A204.1 (cell line): ENCODE measurements around the gene PLA2G2A.
"Not testable (repeated sequence)": the region's sequence is repeated elsewhere in the genome, so short reads cannot be mapped to it uniquely, and the experiment has no call there.

Experiments used
- FAIRE-seq: peaks from 2 replicates; lab custom pipeline; 2012; peaks lifted over from hg19 to GRCh38; lab: Jason Lieb, UNC

PLA2G2A gene, protein sequence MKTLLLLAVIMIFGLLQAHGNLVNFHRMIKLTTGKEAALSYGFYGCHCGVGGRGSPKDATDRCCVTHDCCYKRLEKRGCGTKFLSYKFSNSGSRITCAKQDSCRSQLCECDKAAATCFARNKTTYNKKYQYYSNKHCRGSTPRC

DNA sequence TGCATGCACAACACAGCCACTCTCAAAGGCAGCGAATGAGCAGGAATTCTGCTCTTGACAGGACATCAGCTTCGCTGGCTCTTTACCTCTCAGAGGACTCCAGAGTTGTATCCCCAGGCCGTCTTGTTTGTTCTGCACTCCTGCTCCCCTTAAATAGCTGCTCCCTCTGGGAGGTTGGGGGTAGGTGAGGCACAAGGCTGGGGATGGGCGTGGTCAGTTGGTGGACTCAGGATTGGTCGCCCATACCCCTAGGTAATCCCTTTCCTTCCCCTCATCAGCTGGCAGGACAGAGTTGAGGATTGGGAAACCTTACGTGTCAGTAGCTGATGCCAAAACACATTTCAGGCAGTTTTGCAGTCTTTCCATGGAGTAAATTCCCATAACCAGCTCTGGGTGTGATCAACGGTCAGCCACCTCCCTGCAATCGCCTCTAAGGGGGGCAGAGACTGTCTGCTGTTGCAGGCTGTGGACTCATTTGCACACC is at the start of gene PLA2G2A:
TSS of gene PLA2G2A (minus strand) at position 125 of the 484 bp plus-strand sequence. CDS start 845 bp downstream, outside the sequence.
- no peak for FAIRE-seq

DNA sequence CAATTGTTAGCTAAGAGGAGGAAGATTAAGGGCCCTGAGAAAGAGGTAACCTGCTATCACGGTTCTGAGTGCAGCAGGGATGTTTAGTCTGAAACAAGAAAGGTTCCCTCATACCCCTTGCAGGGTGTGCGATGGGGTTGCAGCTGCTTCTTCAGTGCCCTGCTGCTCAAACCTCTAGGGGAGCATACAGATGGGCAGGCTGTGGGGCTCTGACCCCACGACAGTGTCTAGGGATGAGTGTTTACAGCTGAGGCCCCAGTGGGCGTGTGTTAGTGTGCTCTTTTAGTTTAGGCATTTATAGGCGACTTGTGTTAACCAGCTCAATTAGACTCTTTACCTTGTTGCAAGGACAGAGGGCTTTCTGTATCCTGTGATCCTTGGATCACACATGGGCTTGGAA is 49.3 kb upstream of the PLA2G2A start:
- FAIRE-seq: no peak

DNA sequence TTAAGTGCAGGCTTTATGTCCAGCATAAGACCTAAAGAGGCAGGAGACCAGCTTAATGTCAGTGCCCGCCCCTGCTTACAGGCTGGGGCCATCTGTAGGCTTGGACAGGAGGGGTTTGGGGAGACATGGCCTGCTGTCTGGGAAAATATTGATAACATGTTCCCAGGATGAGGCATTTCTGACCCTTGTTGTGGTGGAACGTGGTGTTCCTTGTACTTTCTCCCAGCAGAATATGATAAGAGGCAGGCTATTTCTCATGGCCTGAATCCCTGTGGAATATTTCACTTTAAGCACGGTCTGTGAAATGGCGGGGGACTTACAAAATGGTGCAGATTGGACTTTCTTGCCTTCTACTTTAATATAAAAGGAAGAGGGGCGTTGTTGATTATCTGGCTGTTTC is 48.7 kb upstream of the PLA2G2A start:
- FAIRE-seq: no peak

DNA sequence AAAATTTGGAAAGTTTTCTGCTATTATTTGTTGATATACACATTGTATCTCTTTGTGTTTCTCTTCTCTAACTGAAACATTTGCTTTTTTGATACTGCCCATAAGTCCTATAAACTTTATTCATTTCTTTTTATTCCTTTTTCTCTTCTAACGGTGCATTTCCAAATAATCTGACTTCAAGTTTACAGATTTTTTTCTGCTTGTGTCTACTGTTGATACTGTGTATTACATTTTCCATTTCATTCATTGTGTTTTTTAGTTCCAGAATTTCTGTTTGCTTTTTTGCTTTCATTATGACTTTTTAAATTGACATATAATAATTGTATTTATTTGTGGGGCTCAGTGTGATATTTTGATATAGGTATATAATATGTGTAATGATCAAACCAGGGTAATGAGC is 38.3 kb upstream of the PLA2G2A start:
- no peak for FAIRE-seq

DNA sequence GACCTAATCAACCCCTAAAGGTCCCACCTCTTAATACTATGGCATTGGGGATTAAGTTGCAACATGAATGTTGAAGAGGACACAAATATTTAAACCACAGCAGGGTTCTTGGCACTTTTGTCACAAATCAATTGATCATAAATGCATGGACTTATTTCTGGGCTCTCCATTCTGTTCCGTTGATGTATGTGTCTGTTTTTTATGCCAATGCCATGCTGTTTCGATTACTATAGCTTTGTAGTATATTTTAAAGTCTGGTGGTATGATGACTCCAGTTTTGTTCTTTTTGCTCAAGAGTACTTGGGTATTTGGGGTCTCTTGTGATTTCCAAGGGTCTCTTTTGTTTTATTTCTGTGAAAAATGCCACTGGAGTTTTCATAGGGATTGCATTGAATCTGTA is 34.7 kb upstream of the PLA2G2A start:
- FAIRE-seq: no peak

DNA sequence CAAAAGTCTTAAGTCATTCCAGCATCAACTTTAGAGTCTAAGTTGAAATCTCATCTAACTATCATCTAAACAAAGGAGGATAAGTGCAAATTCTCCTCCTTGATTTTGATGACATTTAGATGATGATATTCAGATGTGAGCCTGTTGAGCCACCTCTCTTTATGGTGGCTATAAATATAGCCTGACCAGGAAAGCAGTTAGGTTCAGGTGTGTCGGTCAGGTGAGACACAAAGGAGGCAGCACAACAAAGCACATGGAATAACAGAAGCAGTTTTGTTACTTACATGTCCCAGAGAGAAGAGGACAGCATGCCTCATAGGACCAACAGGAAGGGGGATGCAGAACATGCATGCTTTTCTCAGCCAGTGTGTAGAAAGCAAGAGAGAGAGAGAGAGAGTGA is 30.6 kb upstream of the PLA2G2A start:
- no peak for FAIRE-seq

DNA sequence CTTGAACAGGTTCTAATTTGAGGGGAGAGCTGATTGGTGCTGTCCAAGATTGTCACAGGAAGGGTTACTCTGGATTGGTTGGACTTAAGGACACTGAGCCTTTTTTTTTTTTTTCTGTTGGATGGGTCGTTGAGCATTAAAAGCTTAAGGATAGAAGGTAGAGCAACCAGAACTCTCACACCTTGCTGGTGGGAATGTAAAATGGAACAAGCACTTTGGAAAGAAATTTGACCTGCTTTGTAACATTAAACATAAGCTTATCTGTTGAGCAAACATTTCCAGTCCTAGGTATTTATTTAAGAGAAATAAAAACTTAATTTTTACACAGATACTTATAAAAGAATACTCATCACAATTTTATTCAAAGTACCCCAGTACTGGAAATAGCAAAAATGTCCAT is 29.8 kb upstream of the PLA2G2A start:
- no peak for FAIRE-seq

DNA sequence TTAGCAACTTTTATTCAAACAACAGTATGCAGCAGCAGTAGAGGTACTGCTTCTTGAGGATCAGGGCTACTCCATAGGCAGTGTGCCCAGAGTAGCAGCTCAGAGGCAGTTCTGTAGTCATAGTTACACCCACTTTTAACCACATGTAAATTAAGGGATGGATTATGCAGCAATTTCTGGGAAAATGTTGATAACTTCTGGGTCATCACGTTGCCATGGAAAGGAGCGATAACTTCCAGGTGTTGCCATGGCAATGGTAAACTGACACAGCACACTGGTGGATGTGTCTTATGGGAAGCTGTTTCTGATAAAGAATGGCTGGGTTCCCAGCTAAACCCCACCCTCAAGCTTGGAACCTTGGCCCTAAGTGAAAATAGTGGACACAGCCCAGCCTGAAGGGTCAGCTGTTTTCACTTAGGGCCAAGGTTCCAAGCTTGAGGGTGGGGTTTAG is 29.0 kb upstream of the PLA2G2A start:
- FAIRE-seq: no peak

DNA sequence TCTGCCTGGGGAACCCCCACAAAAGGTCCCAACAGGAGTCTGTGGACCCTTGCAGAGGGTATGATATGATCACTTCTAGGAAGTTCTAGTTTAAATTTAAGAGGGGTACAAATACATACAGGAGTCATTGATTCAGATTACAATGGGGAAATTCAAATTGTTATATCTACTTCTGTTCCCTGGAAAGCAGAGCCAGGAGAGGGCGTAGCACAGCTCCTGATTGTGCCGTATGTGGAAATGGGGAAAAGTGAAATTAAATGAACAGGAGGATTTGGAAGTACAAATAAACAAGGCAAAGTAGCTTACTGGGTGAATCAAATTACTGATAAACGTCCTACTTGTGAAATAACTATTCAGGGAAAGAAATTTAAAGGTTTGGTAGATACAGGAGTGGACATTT is 19.4 kb upstream of the PLA2G2A start:
- not testable (repeated sequence) for FAIRE-seq

DNA sequence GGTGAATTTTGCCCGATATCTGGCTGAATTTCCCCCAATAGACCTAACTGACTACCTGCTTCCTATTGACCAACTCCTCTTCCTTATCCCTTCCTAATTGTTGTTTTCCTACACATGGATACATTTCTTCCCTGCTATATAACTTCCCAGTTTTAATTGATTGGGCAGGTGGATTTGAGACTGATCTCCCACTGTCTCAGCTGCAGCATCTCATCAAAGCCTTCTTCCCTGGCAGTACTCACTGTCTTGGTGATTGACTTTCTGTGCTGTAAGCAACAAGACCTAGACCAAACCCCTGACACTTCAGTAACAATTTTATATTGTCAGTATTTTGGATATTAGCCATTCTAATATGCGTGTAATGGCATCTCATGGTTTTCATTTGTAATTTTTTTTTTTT is 11.3 kb upstream of the PLA2G2A start:
- no peak for FAIRE-seq

DNA sequence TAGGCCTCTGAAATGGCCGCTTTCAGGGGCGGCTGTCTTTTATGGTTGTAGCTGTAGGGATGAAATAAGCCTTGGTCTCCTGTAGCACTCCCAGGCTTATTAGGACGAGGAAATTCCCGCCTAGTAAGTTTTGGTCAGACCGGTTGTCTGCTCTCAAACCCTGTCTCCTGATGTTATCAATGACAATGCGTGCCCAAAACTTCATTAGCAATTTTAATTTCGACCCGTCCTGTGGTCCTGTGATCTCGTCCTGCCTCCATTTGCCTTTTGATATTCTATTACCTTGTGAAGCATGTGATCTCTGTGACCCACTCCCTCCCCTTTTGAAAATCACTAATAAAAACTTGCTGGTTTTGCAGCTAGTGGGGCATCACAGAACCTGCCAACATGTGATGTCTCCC is 10.8 kb upstream of the PLA2G2A start:
- not testable (repeated sequence) for FAIRE-seq

DNA sequence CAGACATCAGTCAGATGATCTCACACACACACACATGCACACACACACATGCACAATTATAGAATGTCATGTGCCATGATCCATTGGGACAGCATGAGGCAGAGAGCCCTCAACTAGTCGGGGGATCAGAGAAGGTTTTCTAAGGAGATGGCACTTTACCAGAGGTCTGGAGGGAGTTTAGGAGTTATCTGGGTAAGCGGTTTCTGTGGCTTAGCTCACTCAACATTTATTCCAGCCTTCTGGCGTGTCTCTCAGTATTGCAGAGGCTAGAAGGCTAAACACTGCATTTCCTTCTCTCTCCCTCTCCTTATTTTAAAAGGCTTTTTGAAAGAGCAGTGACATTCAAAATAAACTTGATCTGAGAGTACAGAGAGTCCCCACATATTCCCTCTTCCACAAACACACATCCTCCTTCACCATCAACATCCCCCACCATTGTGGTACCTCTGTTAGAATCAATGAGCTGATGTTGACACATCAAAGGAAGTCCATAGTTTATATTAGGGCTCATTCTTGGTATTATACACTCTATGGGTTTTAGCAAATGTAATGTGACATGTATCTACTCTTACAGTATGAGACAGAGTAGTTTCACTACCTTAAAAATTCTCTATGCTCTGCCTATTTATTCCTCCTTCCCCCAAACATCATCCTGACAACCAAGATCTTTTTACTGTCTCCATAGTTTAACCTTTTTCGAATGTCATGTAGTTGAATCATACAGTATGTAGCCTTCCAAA is 9.0 kb upstream of the PLA2G2A start:
- FAIRE-seq: no peak

DNA sequence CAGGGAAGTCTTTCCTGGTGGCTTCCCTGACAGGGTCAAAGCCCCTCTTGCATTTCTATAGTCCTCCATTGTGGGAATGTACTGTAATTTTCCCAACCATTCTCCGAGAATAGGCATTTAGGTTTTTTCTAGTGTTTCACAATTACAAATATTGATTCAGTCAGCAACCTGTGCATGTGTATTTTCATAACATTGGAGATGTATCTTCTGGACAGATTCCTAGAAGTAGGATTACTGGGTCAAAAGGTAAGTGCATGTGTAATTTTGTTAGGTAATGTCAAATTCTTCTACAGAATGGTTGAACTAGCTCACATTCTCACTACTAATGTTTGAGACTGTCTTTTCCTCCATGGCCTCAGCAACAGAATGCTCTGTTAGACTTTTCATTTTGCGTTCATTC is 8.3 kb upstream of the PLA2G2A start:
- FAIRE-seq: no peak

DNA sequence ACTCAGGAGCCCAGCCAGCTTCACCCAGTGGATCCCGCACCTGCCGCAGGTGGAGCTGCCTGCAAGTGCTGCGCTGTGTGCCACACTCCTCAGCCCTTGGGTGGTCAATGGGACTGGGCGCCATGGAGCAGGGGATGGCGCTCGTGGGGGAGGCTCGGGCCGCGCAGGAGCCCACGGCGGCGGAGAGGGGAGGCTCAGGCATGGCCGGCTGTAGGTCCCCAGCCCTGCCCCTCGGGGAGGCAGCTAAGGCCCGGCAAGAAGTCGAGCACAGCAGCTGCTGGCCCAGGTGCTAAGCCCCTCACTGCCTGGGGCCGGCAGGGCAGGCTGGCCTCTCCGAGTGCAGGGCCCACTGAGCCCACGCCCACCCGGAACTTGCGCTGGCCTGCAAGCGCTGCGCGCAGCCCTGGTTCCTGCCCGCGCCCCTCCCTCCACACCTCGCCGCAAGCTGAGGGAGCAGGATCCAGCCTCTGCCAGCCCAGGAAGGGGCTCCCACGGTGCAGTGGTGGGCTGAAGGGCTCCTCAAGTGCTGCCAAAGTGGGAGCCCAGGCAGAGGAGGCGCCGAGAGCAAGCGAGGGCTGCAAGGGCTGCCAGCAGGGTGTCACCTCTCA is 5.1 kb upstream of the PLA2G2A start:
- FAIRE-seq: not testable (repeated sequence)

DNA sequence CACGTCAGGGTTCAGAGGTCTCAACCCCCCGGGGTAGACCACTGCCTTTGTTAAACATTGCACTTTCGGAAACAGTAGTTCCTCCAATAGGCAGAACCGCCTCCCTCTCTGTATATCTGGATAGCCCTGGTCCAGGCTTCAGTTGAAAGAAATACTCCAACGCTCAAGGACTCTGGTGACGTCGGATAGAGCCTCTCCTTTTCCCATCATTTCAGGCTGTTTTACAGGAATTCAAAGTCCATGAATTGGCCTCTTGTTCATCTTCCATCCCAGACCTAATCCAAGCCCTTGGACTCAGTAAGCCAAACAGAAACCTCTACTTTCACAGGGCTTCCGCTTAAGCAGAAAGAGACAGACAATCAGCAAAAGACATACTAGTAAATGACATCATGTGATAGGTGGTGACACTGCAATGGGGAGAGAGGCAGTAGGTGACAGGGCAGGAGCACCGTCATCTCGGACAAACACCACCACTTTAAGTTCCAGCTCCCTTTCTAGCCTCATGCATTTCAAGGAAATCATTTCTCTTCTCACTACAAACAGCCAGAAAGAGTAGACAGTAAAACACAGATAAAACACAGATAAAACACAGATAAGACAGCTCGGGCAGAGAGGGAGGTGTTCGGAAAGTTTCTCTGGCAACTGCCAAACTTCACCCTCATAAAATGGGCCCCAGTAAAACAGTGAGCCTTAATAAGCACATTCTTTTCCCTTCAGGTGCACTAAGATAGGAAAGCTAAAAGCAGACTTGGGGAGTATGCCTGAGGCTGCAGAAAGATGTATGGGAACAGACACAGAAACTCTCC is 2.3 kb upstream of the PLA2G2A start:
- no peak for FAIRE-seq

DNA sequence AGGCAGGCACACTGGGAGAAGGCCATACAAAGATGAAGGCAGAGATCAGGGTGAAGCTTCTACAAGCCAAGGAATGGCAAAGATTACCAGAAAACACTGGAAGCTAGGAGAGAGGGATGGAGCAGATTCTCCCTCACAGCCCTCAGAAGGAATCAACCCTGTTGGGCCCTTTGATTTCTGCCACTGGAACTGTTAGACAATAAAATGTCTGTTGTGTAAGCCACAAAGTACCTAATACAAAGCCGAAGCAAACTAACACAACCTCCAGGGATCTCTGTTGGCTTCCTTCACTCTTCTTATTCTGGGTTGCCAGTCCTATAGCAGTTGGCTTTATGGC is 1.7 kb upstream of the PLA2G2A start:
- no peak for FAIRE-seq

DNA sequence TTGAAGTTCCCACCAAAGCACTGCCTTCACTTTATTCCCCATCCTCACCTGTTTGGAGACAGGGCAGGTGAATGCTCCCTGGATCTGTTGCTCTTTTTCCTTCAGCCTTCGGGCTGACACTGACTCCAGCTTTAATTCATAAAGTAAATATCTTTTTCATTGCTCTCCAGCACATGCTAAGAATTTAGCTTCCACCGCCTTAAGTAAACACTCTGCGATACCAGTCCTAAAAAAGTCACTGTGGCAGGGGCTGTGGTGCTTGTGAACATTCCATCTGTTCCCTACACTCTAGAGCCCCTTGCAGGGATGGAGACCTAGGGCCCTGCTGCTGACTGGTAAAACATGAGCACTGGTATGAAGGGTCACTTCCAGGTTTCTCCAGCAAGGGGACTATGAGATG is 896 bp upstream of the PLA2G2A start:
- FAIRE-seq: no peak

DNA sequence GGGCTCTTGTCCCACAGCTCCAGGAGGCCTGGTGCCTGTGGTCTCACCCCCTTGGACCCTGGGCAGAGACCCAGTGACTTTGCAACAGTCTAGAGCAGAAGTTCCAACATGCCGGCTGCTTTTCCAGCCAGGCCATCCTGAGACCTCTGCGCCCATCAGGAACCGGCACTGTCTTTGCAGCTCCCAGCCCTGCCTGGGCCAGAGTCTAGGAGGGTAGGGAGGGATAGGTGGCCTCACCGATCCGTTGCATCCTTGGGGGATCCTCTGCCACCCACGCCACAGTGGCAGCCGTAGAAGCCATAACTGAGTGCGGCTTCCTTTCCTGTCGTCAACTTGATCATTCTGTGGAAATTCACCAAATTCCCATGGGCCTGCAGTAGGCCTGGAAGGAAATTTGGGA is 1.3 kb downstream of the PLA2G2A start:
- FAIRE-seq: no peak

DNA sequence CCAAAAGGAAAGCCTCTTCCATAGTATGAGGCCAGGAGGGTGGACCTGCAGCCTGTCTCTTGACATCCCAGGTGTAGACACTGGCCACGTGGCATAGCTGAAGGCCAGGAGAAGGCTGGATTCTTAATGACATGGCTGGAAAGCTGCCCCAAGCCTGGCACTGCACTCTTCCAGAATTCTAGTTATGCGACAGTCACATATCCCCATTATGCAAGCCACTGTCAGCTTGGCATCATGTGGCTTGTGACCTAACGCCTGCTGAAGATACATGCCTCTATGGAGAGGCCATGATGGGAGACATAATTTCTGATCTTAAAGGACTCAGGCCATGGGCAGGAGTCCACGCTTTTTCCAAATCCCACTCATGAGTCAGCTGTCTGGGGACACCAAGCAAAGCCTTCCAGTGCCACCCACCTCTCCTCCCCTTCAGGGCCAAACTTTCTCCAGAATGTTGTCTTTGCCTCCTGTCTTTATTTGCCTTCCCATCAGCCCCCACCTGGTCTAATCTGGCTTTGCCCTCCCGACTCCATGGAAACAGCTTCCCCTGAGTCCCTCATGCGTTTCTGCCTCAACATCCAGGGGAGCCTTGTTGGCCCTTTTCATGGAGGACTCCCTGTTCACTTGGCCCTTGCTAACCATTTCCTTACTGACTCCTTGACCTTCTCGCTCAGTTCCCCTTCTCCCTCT is 3.0 kb downstream of the PLA2G2A start:
- FAIRE-seq: no peak

DNA sequence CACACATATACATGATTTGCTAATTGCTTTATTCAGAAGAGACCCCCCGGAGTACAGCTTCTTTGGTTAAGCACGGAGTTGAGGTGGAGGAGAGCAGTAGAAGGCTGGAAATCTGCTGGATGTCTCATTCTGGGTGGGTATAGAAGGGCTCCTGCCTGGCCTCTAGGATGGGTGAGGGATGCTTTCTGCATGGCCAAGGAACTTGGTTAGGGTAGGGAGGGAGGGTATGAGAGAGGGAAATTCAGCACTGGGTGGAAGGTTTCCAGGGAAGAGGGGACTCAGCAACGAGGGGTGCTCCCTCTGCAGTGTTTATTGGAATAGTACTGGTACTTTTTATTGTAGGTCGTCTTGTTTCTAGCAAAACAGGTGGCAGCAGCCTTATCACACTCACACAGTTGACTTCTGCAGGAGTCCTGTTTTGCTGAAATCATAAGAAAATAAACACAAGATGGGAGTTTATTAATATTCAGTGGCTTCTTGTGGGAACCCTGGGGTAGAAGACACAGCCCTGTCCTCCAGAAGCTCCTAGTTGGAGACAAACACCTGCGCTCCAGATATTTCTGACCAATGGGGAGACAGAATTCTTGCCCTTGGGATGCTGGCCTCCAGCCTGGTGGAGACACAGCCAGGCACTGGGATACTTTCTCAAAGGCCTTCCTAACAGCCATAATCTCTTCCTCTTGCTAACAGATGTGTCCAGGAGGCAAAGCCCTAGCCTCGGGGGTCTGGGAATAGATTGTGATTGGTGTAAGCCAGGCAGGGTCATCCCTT is 3.8 kb downstream of the PLA2G2A start:
- no peak for FAIRE-seq

DNA sequence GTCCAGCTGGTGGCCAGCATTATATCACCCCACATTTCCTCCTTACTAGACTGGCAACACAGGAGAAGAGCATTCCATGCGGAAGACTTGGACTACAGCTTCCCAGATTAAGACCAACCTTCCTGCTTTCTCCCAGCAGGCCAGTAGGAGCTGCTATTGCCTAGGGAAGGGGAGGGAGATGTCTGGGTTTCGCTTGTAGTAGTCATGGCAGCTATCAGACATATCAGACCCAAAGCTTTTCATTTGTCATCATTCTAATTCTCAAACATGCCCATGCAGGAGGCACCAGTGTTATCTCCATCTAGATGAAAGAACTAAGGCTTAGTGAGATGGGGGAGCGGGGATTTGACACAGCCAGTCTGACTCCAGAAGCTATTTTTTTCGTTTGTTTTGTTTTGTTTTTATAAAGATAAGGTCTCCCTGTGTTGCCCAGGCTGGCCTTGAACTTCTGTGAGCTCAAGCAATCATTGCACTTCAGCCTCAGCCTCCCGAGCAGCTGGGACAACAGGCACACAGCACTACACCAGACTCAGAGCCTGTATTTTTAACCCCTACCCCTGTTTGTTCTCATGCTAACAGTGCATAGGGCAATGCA is 4.5 kb downstream of the PLA2G2A start:
- FAIRE-seq: peak; percentile 73
